ENCODE measurements around the gene APLNR.

DNA sequence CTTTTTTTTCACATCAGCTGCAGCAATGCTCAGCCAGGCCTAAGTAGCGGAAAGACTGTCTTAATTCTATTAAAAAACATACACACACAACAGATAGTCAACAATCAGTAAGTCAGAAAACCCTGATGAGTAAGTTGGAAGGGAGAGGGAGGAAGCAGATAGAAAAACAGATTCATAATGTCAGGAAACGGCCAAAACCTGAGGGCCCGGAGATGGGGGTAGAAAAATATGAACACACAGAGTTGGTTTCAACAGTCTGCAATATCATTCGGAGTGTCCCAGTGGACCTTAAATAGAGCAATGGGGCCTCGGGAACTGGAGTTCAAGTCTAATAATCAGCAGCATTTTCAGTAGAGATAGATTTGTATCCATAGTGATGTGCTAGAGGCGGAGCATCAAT is 40.5 kb downstream of the APLNR start:
- TF ChIP-seq, protein P1, sequence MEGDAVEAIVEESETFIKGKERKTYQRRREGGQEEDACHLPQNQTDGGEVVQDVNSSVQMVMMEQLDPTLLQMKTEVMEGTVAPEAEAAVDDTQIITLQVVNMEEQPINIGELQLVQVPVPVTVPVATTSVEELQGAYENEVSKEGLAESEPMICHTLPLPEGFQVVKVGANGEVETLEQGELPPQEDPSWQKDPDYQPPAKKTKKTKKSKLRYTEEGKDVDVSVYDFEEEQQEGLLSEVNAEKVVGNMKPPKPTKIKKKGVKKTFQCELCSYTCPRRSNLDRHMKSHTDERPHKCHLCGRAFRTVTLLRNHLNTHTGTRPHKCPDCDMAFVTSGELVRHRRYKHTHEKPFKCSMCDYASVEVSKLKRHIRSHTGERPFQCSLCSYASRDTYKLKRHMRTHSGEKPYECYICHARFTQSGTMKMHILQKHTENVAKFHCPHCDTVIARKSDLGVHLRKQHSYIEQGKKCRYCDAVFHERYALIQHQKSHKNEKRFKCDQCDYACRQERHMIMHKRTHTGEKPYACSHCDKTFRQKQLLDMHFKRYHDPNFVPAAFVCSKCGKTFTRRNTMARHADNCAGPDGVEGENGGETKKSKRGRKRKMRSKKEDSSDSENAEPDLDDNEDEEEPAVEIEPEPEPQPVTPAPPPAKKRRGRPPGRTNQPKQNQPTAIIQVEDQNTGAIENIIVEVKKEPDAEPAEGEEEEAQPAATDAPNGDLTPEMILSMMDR (IDR thresholded peaks at IDR 0.05): no peak
- no peak for TF ChIP-seq MEF2A (IDR thresholded peaks at IDR 0.05; ENCODE audit: borderline replicate concordance, low read depth)
- no peak for TF ChIP-seq SIN3A (IDR thresholded peaks at IDR 0.05; ENCODE audit: borderline replicate concordance, low read depth, low read length)
- TF ChIP-seq CHD2 (IDR thresholded peaks at IDR 0.05; ENCODE audit: low read length, partially characterized antibody): no peak
- TF ChIP-seq, protein P2, sequence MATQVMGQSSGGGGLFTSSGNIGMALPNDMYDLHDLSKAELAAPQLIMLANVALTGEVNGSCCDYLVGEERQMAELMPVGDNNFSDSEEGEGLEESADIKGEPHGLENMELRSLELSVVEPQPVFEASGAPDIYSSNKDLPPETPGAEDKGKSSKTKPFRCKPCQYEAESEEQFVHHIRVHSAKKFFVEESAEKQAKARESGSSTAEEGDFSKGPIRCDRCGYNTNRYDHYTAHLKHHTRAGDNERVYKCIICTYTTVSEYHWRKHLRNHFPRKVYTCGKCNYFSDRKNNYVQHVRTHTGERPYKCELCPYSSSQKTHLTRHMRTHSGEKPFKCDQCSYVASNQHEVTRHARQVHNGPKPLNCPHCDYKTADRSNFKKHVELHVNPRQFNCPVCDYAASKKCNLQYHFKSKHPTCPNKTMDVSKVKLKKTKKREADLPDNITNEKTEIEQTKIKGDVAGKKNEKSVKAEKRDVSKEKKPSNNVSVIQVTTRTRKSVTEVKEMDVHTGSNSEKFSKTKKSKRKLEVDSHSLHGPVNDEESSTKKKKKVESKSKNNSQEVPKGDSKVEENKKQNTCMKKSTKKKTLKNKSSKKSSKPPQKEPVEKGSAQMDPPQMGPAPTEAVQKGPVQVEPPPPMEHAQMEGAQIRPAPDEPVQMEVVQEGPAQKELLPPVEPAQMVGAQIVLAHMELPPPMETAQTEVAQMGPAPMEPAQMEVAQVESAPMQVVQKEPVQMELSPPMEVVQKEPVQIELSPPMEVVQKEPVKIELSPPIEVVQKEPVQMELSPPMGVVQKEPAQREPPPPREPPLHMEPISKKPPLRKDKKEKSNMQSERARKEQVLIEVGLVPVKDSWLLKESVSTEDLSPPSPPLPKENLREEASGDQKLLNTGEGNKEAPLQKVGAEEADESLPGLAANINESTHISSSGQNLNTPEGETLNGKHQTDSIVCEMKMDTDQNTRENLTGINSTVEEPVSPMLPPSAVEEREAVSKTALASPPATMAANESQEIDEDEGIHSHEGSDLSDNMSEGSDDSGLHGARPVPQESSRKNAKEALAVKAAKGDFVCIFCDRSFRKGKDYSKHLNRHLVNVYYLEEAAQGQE (IDR thresholded peaks at IDR 0.05; ENCODE audit: low read depth, low read length): no peak
- no peak for TF ChIP-seq EZH2phosphoT487 (IDR thresholded peaks at IDR 0.05; ENCODE audit: borderline replicate concordance, low read depth)
- TF ChIP-seq, protein P3, sequence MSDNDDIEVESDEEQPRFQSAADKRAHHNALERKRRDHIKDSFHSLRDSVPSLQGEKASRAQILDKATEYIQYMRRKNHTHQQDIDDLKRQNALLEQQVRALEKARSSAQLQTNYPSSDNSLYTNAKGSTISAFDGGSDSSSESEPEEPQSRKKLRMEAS (IDR thresholded peaks at IDR 0.05; ENCODE audit: low read depth): no peak
- TF ChIP-seq YY1 (IDR thresholded peaks at IDR 0.05; ENCODE audit: low read depth): no peak
- TF ChIP-seq POLR2AphosphoS5 (IDR thresholded peaks at IDR 0.05; ENCODE audit: low read depth, low read length): no peak
- no peak for TF ChIP-seq TCF12 (IDR thresholded peaks at IDR 0.05)
- TF ChIP-seq GABPA (IDR thresholded peaks at IDR 0.05; ENCODE audit: low read depth): no peak
- no peak for TF ChIP-seq SMC3 (IDR thresholded peaks at IDR 0.05; ENCODE audit: low read depth, low read length)
- TF ChIP-seq, protein P4, sequence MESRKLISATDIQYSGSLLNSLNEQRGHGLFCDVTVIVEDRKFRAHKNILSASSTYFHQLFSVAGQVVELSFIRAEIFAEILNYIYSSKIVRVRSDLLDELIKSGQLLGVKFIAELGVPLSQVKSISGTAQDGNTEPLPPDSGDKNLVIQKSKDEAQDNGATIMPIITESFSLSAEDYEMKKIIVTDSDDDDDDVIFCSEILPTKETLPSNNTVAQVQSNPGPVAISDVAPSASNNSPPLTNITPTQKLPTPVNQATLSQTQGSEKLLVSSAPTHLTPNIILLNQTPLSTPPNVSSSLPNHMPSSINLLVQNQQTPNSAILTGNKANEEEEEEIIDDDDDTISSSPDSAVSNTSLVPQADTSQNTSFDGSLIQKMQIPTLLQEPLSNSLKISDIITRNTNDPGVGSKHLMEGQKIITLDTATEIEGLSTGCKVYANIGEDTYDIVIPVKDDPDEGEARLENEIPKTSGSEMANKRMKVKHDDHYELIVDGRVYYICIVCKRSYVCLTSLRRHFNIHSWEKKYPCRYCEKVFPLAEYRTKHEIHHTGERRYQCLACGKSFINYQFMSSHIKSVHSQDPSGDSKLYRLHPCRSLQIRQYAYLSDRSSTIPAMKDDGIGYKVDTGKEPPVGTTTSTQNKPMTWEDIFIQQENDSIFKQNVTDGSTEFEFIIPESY (IDR thresholded peaks at IDR 0.05; ENCODE audit: borderline replicate concordance, low read depth): no peak
